Stimulated activated memory B cell treated with anti-CD40 and anti-IgM and Interleukin-4, amounts not matched to agents 10 μg/mL and 1 μg/mL and 100 μg/mL, for 72 hours (primary cell): ENCODE measurements around the gene KLC1.

Source experiments
- ATAC-seq: fragments of 150-1000 bp; cut with Tn5 transposase; 2 replicates; pipeline ENCODE4 v1.10.0; 2021
- H3K27ac Mint-ChIP-seq: one replicate; pipeline ENCODE4 v1.8.0; 2022; ENCODE audit warnings: mild to moderate bottlenecking, mixed read lengths
- H3K27me3 Mint-ChIP-seq: one replicate; pipeline ENCODE4 v1.8.0; 2022; ENCODE audit warnings: mixed read lengths
- H3K36me3 Mint-ChIP-seq: one replicate; pipeline ENCODE4 v1.8.0; 2022; ENCODE audit warnings: mixed read lengths
- H3K4me1 Mint-ChIP-seq: one replicate; pipeline ENCODE4 v1.8.0; 2022; ENCODE audit warnings: mixed read lengths
- H3K4me3 Mint-ChIP-seq: one replicate; pipeline ENCODE4 v1.8.0; 2022; ENCODE audit warnings: mild to moderate bottlenecking, moderate library complexity, mixed read lengths
- H3K9me3 Mint-ChIP-seq: one replicate; pipeline ENCODE4 v1.8.0; 2022; ENCODE audit warnings: mixed read lengths

The KLC1 gene

GRCh38 chr14:103739793-103740501 is 110.9 kb downstream of the KLC1 start:
- Mint-ChIP-seq H3K9me3 (no peaks in the 10 kb centered on the region), H3K4me3 (no peak overlapping the region), H3K27me3 (no peaks in the 10 kb centered on the region), H3K27ac (no peak overlapping the region), H3K4me1 (no peaks in the 10 kb centered on the region), H3K36me3 (peaks cover 26% of the 10 kb centered on the region)
- ATAC-seq = no peak

GRCh38 chr14:103740991-103741689 is 112.1 kb downstream of the KLC1 start:
- Mint-ChIP-seq H3K36me3 (peaks cover 26% of the 10 kb centered on the region), H3K4me3 (no peak overlapping the region), H3K27me3 (no peaks in the 10 kb centered on the region), H3K9me3 (no peaks in the 10 kb centered on the region), H3K27ac (no peak overlapping the region), H3K4me1 (no peaks in the 10 kb centered on the region)
- ATAC-seq = no peak

- Mint-ChIP-seq H3K9me3 (no peaks in the 10 kb centered on the region), H3K27ac (no peak overlapping the region), H3K36me3 (peaks cover 26% of the 10 kb centered on the region), H3K27me3 (no peaks in the 10 kb centered on the region), H3K4me1 (no peaks in the 10 kb centered on the region), H3K4me3 (no peak overlapping the region)
- ATAC-seq = no peak
Observed at GRCh38 chr14:103741876-103742275, 112.9 kb downstream of the KLC1 start.

- H3K36me3 Mint-ChIP-seq = peaks cover 22% of the 10 kb centered on the region
- no peak overlapping the region for H3K4me3 Mint-ChIP-seq
- H3K4me1 Mint-ChIP-seq = no peaks in the 10 kb centered on the region
- no peak for ATAC-seq
- no peaks in the 10 kb centered on the region for H3K27me3 Mint-ChIP-seq
- H3K9me3 Mint-ChIP-seq = no peaks in the 10 kb centered on the region
- no peak overlapping the region for H3K27ac Mint-ChIP-seq
Observed at GRCh38 chr14:103742499-103743255, 113.7 kb downstream of the KLC1 start.

GRCh38 chr14:103743691-103744090 is 114.7 kb downstream of the KLC1 start:
- Mint-ChIP-seq H3K27ac (no peak overlapping the region), H3K4me3 (no peak overlapping the region), H3K9me3 (no peaks in the 10 kb centered on the region), H3K4me1 (no peaks in the 10 kb centered on the region), H3K36me3 (peaks cover 12% of the 10 kb centered on the region), H3K27me3 (no peaks in the 10 kb centered on the region)
- no peak for ATAC-seq

GRCh38 chr14:103744621-103745395 is 115.8 kb downstream of the KLC1 start:
- peaks cover 13% of the 10 kb centered on the region for H3K36me3 Mint-ChIP-seq

GRCh38 chr14:103745424-103745823 is 116.4 kb downstream of the KLC1 start:
- no peak for ATAC-seq
- H3K27ac Mint-ChIP-seq = no peak overlapping the region

More at GRCh38 chr14:103744621-103745395, 115.8 kb downstream of the KLC1 start:
- H3K27ac Mint-ChIP-seq = no peak overlapping the region
- no peak overlapping the region for H3K4me3 Mint-ChIP-seq
- H3K9me3 Mint-ChIP-seq = no peaks in the 10 kb centered on the region
- ATAC-seq = no peak
- no peaks in the 10 kb centered on the region for H3K27me3 Mint-ChIP-seq
- no peaks in the 10 kb centered on the region for H3K4me1 Mint-ChIP-seq

GRCh38 chr14:103746701-103747100 is 117.7 kb downstream of the KLC1 start:
- Mint-ChIP-seq H3K27ac (no peak overlapping the region), H3K36me3 (peaks cover 7% of the 10 kb centered on the region), H3K9me3 (no peaks in the 10 kb centered on the region), H3K27me3 (no peaks in the 10 kb centered on the region), H3K4me3 (no peak overlapping the region), H3K4me1 (no peaks in the 10 kb centered on the region)
- no peak for ATAC-seq

More at GRCh38 chr14:103745424-103745823, 116.4 kb downstream of the KLC1 start:
- Mint-ChIP-seq H3K4me3 (no peak overlapping the region), H3K27me3 (no peaks in the 10 kb centered on the region), H3K9me3 (no peaks in the 10 kb centered on the region), H3K4me1 (no peaks in the 10 kb centered on the region), H3K36me3 (peaks cover 7% of the 10 kb centered on the region)

- no peak overlapping the region for H3K27ac Mint-ChIP-seq
- no peaks in the 10 kb centered on the region for H3K27me3 Mint-ChIP-seq
- no peak overlapping the region for H3K4me3 Mint-ChIP-seq
- no peaks in the 10 kb centered on the region for H3K4me1 Mint-ChIP-seq
- H3K36me3 Mint-ChIP-seq = peaks cover 7% of the 10 kb centered on the region
- ATAC-seq = peak; percentile 50
- H3K9me3 Mint-ChIP-seq = no peaks in the 10 kb centered on the region
Observed at GRCh38 chr14:103748534-103748857, 119.5 kb downstream of the KLC1 start.

- Mint-ChIP-seq H3K4me1 (no peaks in the 10 kb centered on the region), H3K27ac (no peak overlapping the region), H3K27me3 (no peaks in the 10 kb centered on the region), H3K9me3 (no peaks in the 10 kb centered on the region), H3K36me3 (peaks cover 7% of the 10 kb centered on the region), H3K4me3 (no peak overlapping the region)
- ATAC-seq = no peak
Observed at GRCh38 chr14:103749452-103749851, 120.4 kb downstream of the KLC1 start.

GRCh38 chr14:103749860-103750259 is 120.8 kb downstream of the KLC1 start:
- peaks cover 7% of the 10 kb centered on the region for H3K36me3 Mint-ChIP-seq
- H3K27ac Mint-ChIP-seq = no peak overlapping the region
- H3K9me3 Mint-ChIP-seq = no peaks in the 10 kb centered on the region
- ATAC-seq = no peak
- H3K4me1 Mint-ChIP-seq = no peaks in the 10 kb centered on the region
- H3K27me3 Mint-ChIP-seq = no peaks in the 10 kb centered on the region
- H3K4me3 Mint-ChIP-seq = no peak overlapping the region
